ENCODE data around the gene PALD1.
A peak's percentile ranks its signal among the peaks of the same experiment; 100 is the strongest.

The PALD1 gene

GRCh38 chr10:70456164-70456563, 22.4 kb upstream of the PALD1 start:
- H3K27ac ChIP-seq, result no peak overlapping the region
- no peak overlapping the region for H3K4me3 ChIP-seq

GRCh38 chr10:70457759-70458305, 20.7 kb upstream of the PALD1 start:
- H3K27ac ChIP-seq, result peak overlapping the region in 4 of 21 experiments; percentile 8 to 50 (median 38)

GRCh38 chr10:70458329-70459060, 20.1 kb upstream of the PALD1 start:
- peak overlapping the region in 8 of 21 experiments; percentile 8 to 50 (median 30) for H3K27ac ChIP-seq
- peak overlapping the region in 4 of 7 experiments; percentile 1 to 32 (median 14) for H3K4me3 ChIP-seq

More at GRCh38 chr10:70457759-70458305, 20.7 kb upstream of the PALD1 start:
- peak overlapping the region in 3 of 7 experiments; percentile 1 to 32 (median 22) for H3K4me3 ChIP-seq

GRCh38 chr10:70459061-70459773, 19.4 kb upstream of the PALD1 start:
- Histone ChIP-seq H3K4me3 (no peak overlapping the region), H3K27ac (peak overlapping the region in 2 of 21 experiments; percentile 23 to 39)

GRCh38 chr10:70459774-70460490, 18.6 kb upstream of the PALD1 start:
- Histone ChIP-seq H3K27ac (no peak overlapping the region), H3K4me3 (no peak overlapping the region)

GRCh38 chr10:70461397-70462348, 16.9 kb upstream of the PALD1 start:
- peak overlapping the region in 1 of 21 experiments; percentile 9 for H3K27ac ChIP-seq
- no peak overlapping the region for H3K4me3 ChIP-seq

GRCh38 chr10:70462349-70462984, 16.1 kb upstream of the PALD1 start:
- H3K4me3 ChIP-seq, result no peak overlapping the region

GRCh38 chr10:70465278-70465677, 13.3 kb upstream of the PALD1 start:
- H3K27ac ChIP-seq, result no peak overlapping the region
- H3K4me3 ChIP-seq, result no peak overlapping the region

More at GRCh38 chr10:70462349-70462984, 16.1 kb upstream of the PALD1 start:
- H3K27ac ChIP-seq, result peak overlapping the region in 1 of 21 experiments; percentile 9

GRCh38 chr10:70465832-70466231, 12.7 kb upstream of the PALD1 start:
- Histone ChIP-seq H3K27ac (no peak overlapping the region), H3K4me3 (no peak overlapping the region)

- Histone ChIP-seq H3K27ac (no peak overlapping the region), H3K4me3 (no peak overlapping the region)
Measured at GRCh38 chr10:70466951-70467350, 11.6 kb upstream of the PALD1 start.

- H3K27ac ChIP-seq, result no peak overlapping the region
- H3K4me3 ChIP-seq, result no peak overlapping the region
Measured at GRCh38 chr10:70472799-70473454, 5.6 kb upstream of the PALD1 start.

- peak overlapping the region in 2 of 21 experiments; percentile 15 to 77 for H3K27ac ChIP-seq
- no peak overlapping the region for H3K4me3 ChIP-seq
Measured at GRCh38 chr10:70474780-70475179, 3.8 kb upstream of the PALD1 start.

- Histone ChIP-seq H3K4me3 (no peak overlapping the region), H3K27ac (peak overlapping the region in 3 of 21 experiments; percentile 15 to 77 (median 29))
Measured at GRCh38 chr10:70475661-70476060, 2.9 kb upstream of the PALD1 start.

GRCh38 chr10:70476249-70477035, 2.1 kb upstream of the PALD1 start:
- peak overlapping the region in 2 of 21 experiments; percentile 18 to 77 for H3K27ac ChIP-seq

GRCh38 chr10:70477661-70478162, 855 bp upstream of the PALD1 start:
- peak overlapping the region; percentile 44 to 59 (median 52) for H3K4me3 ChIP-seq
- H3K27ac ChIP-seq, result peak overlapping the region in 16 of 21 experiments; percentile 48 to 84 (median 75)

More at GRCh38 chr10:70476249-70477035, 2.1 kb upstream of the PALD1 start:
- no peak overlapping the region for H3K4me3 ChIP-seq

- Histone ChIP-seq H3K4me3 (peak overlapping the region; percentile 44 to 59 (median 52)), H3K27ac (peak overlapping the region in 20 of 21 experiments; percentile 12 to 84 (median 70))
Measured at GRCh38 chr10:70479165-70479581, 606 bp downstream of the PALD1 start.
